Testis (tissue), 2 donors: ENCODE measurements around the gene DDX51.

ENCODE experiments used
- POLR2A ChIP-seq: fragments of 450-650 bp; IDR thresholded peaks from one replicate; pipeline ENCODE4 v1.6.1; 2017; ENCODE audit warnings: antibody characterized with exemption, mild to moderate bottlenecking, moderate library complexity
- TF ChIP-seq, protein P1 (sequence below), 3 experiments: fragments of 450-650 bp in 2 of 3; fragments of 200-600 bp in 1 of 3; sonication (generic) in 1 of 3; IDR thresholded peaks; one replicate each; pipeline ENCODE4 v1.5.1; 2016 to 2019; ENCODE audit warnings: antibody characterized with exemption in 3 of 3, mild to moderate bottlenecking in 2 of 3, moderate library complexity in 1 of 3

- no peak for TF ChIP-seq POLR2A
- TF ChIP-seq, protein P1, sequence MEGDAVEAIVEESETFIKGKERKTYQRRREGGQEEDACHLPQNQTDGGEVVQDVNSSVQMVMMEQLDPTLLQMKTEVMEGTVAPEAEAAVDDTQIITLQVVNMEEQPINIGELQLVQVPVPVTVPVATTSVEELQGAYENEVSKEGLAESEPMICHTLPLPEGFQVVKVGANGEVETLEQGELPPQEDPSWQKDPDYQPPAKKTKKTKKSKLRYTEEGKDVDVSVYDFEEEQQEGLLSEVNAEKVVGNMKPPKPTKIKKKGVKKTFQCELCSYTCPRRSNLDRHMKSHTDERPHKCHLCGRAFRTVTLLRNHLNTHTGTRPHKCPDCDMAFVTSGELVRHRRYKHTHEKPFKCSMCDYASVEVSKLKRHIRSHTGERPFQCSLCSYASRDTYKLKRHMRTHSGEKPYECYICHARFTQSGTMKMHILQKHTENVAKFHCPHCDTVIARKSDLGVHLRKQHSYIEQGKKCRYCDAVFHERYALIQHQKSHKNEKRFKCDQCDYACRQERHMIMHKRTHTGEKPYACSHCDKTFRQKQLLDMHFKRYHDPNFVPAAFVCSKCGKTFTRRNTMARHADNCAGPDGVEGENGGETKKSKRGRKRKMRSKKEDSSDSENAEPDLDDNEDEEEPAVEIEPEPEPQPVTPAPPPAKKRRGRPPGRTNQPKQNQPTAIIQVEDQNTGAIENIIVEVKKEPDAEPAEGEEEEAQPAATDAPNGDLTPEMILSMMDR (IDR thresholded peaks at IDR 0.05): no peak
Measured at GRCh38 chr12:132188451-132188901, 44.4 kb upstream of the DDX51 start.
